ENCODE data around the gene RRP12.

Gene RRP12

GRCh38 chr10:97333601-97334369 lies 67.4 kb downstream of the RRP12 start:
- TF ChIP-seq CTCF (IDR thresholded peaks at IDR 0.05; ENCODE audit: low read depth, low read length), result no peak
- peak; percentile 52 to 59 for DNase-seq (ENCODE audit: low read depth in 2 of 2)
- H3K4me3 ChIP-seq (replicated peaks in 1 of 2; ENCODE audit: low read depth in 2 of 2, low read length in 2 of 2), result peak overlapping the region; percentile 73

GRCh38 chr10:97333351-97333600 lies 67.9 kb downstream of the RRP12 start:
- peak; percentile 49 to 56 for DNase-seq (ENCODE audit: low read depth in 2 of 2)
- TF ChIP-seq CTCF (IDR thresholded peaks at IDR 0.05; ENCODE audit: low read depth, low read length), result no peak
- H3K4me3 ChIP-seq (replicated peaks in 1 of 2; ENCODE audit: low read depth in 2 of 2, low read length in 2 of 2), result peak overlapping the region; percentile 73

GRCh38 chr10:97332591-97333350 lies 68.4 kb downstream of the RRP12 start:
- DNase-seq (ENCODE audit: low read depth in 2 of 2), result peak; percentile 85 to 89
- peak; percentile 42 for TF ChIP-seq CTCF (IDR thresholded peaks at IDR 0.05; ENCODE audit: low read depth, low read length)
- H3K4me3 ChIP-seq (replicated peaks in 1 of 2; ENCODE audit: low read depth in 2 of 2, low read length in 2 of 2), result peak overlapping the region; percentile 73

- no peak for DNase-seq (ENCODE audit: low read depth in 2 of 2)
- H3K4me3 ChIP-seq (replicated peaks in 1 of 2; ENCODE audit: low read depth in 2 of 2, low read length in 2 of 2), result no peak overlapping the region
- TF ChIP-seq CTCF (IDR thresholded peaks at IDR 0.05; ENCODE audit: low read depth, low read length), result no peak
Measured at GRCh38 chr10:97331153-97331703, 69.9 kb downstream of the RRP12 start.

- no peak for DNase-seq (ENCODE audit: low read depth in 2 of 2)
- no peak for TF ChIP-seq CTCF (IDR thresholded peaks at IDR 0.05; ENCODE audit: low read depth, low read length)
- H3K4me3 ChIP-seq (replicated peaks in 1 of 2; ENCODE audit: low read depth in 2 of 2, low read length in 2 of 2), result no peak overlapping the region
Measured at GRCh38 chr10:97329766-97330165, 71.4 kb downstream of the RRP12 start.

GRCh38 chr10:97328646-97329453 lies 72.3 kb downstream of the RRP12 start:
- no peak for DNase-seq (ENCODE audit: low read depth in 2 of 2)
- H3K4me3 ChIP-seq (replicated peaks in 1 of 2; ENCODE audit: low read depth in 2 of 2, low read length in 2 of 2), result no peak overlapping the region
- no peak for TF ChIP-seq CTCF (IDR thresholded peaks at IDR 0.05; ENCODE audit: low read depth, low read length)
